Measurements from ENCODE around the gene RREB1. TPM values are rescaled to one million over a fixed set of nuclear protein-coding genes. Genes with fewer than 3 reads are reported as not detected.
A peak's percentile ranks its signal among the peaks of the same experiment; 100 is the strongest.

RREB1 gene
- total and polyA plus RNA-seq, 12 donors: 8.0 to 79.5 (median 48.7) TPM

- H3K4me3 ChIP-seq: no peak overlapping the region
- no peak for DNase-seq
- peaks cover 0 to 8% (median 0%) of the 10 kb centered on the region in 3 donors for H3K9me3 ChIP-seq (replicated peaks in 1 of 3)
- H3K27ac ChIP-seq: peak overlapping the region in 3 of 5 donors; percentile 24 to 82 (median 71)
- intact Hi-C loops (cut with DNase I): no loop called here
- no peaks in the 10 kb centered on the region for H3K36me3 ChIP-seq (replicated peaks in 1 of 2)
- no peaks in the 10 kb centered on the region for H3K27me3 ChIP-seq
- 93 to 96% (median 94%) methylated on average over 5 of the region's 5 CpGs for WGBS, 4 donors
- TF ChIP-seq POLR2A (IDR thresholded peaks at IDR 0.05) (no peak), CTCF (IDR thresholded peaks at IDR 0.05) (no peak)
- H3K4me1 ChIP-seq (replicated peaks in 1 of 2): peaks cover 5 to 17% of the 10 kb centered on the region in 2 donors
These were observed 148.2 kb downstream of the RREB1 start for GRCh38 chr6:7255918-7256317.

- Histone ChIP-seq H3K36me3 (replicated peaks in 1 of 2) (no peaks in the 10 kb centered on the region), H3K4me1 (replicated peaks in 1 of 2) (peaks cover 9 to 21% of the 10 kb centered on the region in 2 donors), H3K27ac (no peak overlapping the region), H3K27me3 (no peaks in the 10 kb centered on the region), H3K9me3 (replicated peaks in 1 of 3) (peaks cover 0 to 8% (median 0%) of the 10 kb centered on the region in 3 donors), H3K4me3 (no peak overlapping the region)
- WGBS, 4 donors: 89 to 97% (median 95%) methylated on average over 4 of the region's 4 CpGs
- TF ChIP-seq POLR2A (IDR thresholded peaks at IDR 0.05): no peak
- no peak for TF ChIP-seq CTCF (IDR thresholded peaks at IDR 0.05)
- no peak for DNase-seq
- intact Hi-C loops (cut with DNase I): no loop called here
These were observed 149.0 kb downstream of the RREB1 start for GRCh38 chr6:7256785-7257184.

GRCh38 chr6:7257521-7258230, 149.9 kb downstream of the RREB1 start:
- DNase-seq: no peak
- TF ChIP-seq POLR2A (IDR thresholded peaks at IDR 0.05) (no peak), CTCF (IDR thresholded peaks at IDR 0.05) (no peak)
- Histone ChIP-seq H3K4me1 (replicated peaks in 1 of 2) (peaks cover 12 to 24% of the 10 kb centered on the region in 2 donors), H3K27ac (no peak overlapping the region), H3K36me3 (replicated peaks in 1 of 2) (no peaks in the 10 kb centered on the region), H3K4me3 (no peak overlapping the region), H3K9me3 (replicated peaks in 1 of 3) (peaks cover 0 to 8% (median 0%) of the 10 kb centered on the region in 3 donors), H3K27me3 (no peaks in the 10 kb centered on the region)
- intact Hi-C loops (cut with DNase I): no loop called here
- 89 to 96% (median 95%) methylated on average over 13 to 18 of the region's 18 CpGs for WGBS, 4 donors

GRCh38 chr6:7258231-7258763, 150.5 kb downstream of the RREB1 start:
- TF ChIP-seq CTCF (IDR thresholded peaks at IDR 0.05): no peak
- no peak for TF ChIP-seq POLR2A (IDR thresholded peaks at IDR 0.05)
- Histone ChIP-seq H3K9me3 (replicated peaks in 1 of 3) (peaks cover 0 to 8% (median 0%) of the 10 kb centered on the region in 3 donors), H3K27ac (no peak overlapping the region), H3K4me1 (replicated peaks in 1 of 2) (peaks cover 12 to 24% of the 10 kb centered on the region in 2 donors), H3K27me3 (no peaks in the 10 kb centered on the region), H3K4me3 (no peak overlapping the region), H3K36me3 (replicated peaks in 1 of 2) (no peaks in the 10 kb centered on the region)
- 71 to 86% (median 75%) methylated on average over 6 to 9 of the region's 9 CpGs for WGBS, 4 donors
- DNase-seq: peak in 1 of 7 donors; percentile 4
- intact Hi-C loops (cut with DNase I): no loop called here

Data from adrenal gland (tissue), 12 donors.